Measurements from ENCODE around the gene DAG1.

DAG1 gene

GRCh38 chr3:49554633-49555265, 84.7 kb downstream of the DAG1 start:
- DNase-seq (ENCODE audit: low spot score) = peak; percentile 29

- no peak for DNase-seq (ENCODE audit: low spot score)
These were observed 86.6 kb downstream of the DAG1 start for GRCh38 chr3:49556500-49557275.

- DNase-seq (ENCODE audit: low spot score) = no peak
These were observed 93.0 kb downstream of the DAG1 start for GRCh38 chr3:49563040-49563578.

GRCh38 chr3:49563766-49564165, 93.7 kb downstream of the DAG1 start:
- no peak for DNase-seq (ENCODE audit: low spot score)

GRCh38 chr3:49566312-49566711, 96.2 kb downstream of the DAG1 start:
- no peak for DNase-seq (ENCODE audit: low spot score)

DNA sequence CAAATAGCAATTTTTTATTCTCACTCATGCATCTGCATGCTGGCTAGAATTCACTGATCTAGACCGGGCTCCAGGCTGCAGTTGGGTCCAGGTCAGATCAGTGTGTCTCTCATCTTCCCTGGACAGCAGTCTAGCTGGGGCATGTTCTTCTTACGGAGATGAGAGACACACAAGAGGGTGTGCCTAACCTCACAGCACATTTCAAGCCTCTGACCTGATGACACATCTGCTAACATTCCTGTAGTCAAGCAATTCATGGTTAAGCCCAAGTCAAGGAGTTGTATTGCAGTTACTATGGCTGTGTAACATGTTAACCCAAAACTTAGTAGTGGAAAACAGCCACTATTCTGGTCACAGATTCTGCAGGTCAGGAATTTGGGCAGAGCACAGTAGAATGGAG, 97.3 kb downstream of the DAG1 start:
- DNase-seq (ENCODE audit: low spot score) = no peak

- no peak for DNase-seq (ENCODE audit: low spot score)
These were observed 98.9 kb downstream of the DAG1 start for GRCh38 chr3:49568965-49569364.

- no peak for DNase-seq (ENCODE audit: low spot score)
These were observed 100.1 kb downstream of the DAG1 start for GRCh38 chr3:49570028-49570654.

- no peak for DNase-seq (ENCODE audit: low spot score)
These were observed 112.1 kb downstream of the DAG1 start for GRCh38 chr3:49582177-49582576.
